H9 (cell line): ENCODE measurements around the gene SF1. TPM values are rescaled to one million over a fixed set of nuclear protein-coding genes. Genes with fewer than 3 reads are reported as not detected.

ENCODE experiments used
- DNase-seq: peaks from one replicate; pipeline ENCODE4 v3.0.0-alpha.2; 2017
- H2AFZ ChIP-seq: one replicate; pipeline ENCODE4 v1.6.1; 2013; ENCODE audit warnings: mild to moderate bottlenecking, low read length, control low read depth, moderate library complexity
- H2AK5ac ChIP-seq: 2 replicates; pipeline ENCODE4 v1.6.1; 2013; ENCODE audit warnings: low read length, control low read depth, mixed read lengths; ENCODE audit not compliant: insufficient read length
- H2BK120ac ChIP-seq: one replicate; pipeline ENCODE4 v1.6.1; 2013; ENCODE audit warnings: low read depth, mild to moderate bottlenecking, low read length, control low read depth, inconsistent platforms; ENCODE audit not compliant: poor library complexity, severe bottlenecking
- H2BK12ac ChIP-seq: 2 replicates; pipeline ENCODE4 v1.6.1; 2013; ENCODE audit warnings: low read length, control low read depth, mixed read lengths, low read depth; ENCODE audit not compliant: insufficient read length
- H2BK15ac ChIP-seq: 2 replicates; pipeline ENCODE4 v1.6.1; 2013; ENCODE audit warnings: low read depth, low read length, control low read depth
- H2BK20ac ChIP-seq: one replicate; pipeline ENCODE4 v1.6.1; 2013; ENCODE audit warnings: low read depth, mild to moderate bottlenecking, low read length, control low read depth, inconsistent platforms; ENCODE audit not compliant: poor library complexity, severe bottlenecking
- H2BK5ac ChIP-seq: 2 replicates; pipeline ENCODE4 v1.6.1; 2013; ENCODE audit warnings: low read length, control low read depth, mixed read lengths; ENCODE audit not compliant: insufficient read length
- H3K14ac ChIP-seq: 2 replicates; pipeline ENCODE4 v1.6.1; 2013; ENCODE audit warnings: low read length, control low read depth; ENCODE audit not compliant: insufficient read depth
- H3K18ac ChIP-seq: 2 replicates; pipeline ENCODE4 v1.6.1; 2013; ENCODE audit warnings: low read depth, mild to moderate bottlenecking, mixed read lengths, low read length, control low read depth; ENCODE audit not compliant: insufficient read length
- H3K23ac ChIP-seq: 2 replicates; pipeline ENCODE4 v1.6.1; 2013; ENCODE audit warnings: low read length, control low read depth, mixed read lengths, low read depth; ENCODE audit not compliant: insufficient read length
- H3K23me2 ChIP-seq: 2 replicates; pipeline ENCODE4 v1.6.1; 2013; ENCODE audit warnings: low read depth, mild to moderate bottlenecking, mixed read lengths, low read length, control low read depth; ENCODE audit not compliant: insufficient read length, poor library complexity, severe bottlenecking
- H3K27ac ChIP-seq: 2 replicates; pipeline ENCODE4 v1.5.1; 2013; ENCODE audit warnings: low read length, control low read depth, mixed read lengths, low read depth; ENCODE audit not compliant: insufficient read length
- H3K27me3 ChIP-seq: 2 replicates; pipeline ENCODE4 v1.6.1; 2013; ENCODE audit warnings: low read length, control low read depth, inconsistent platforms; ENCODE audit not compliant: insufficient read depth
- H3K4ac ChIP-seq: 2 replicates; pipeline ENCODE4 v1.6.1; 2013; ENCODE audit warnings: low read depth, mild to moderate bottlenecking, control low read depth, inconsistent platforms, low read length, moderate library complexity
- H3K4me1 ChIP-seq: 2 replicates; pipeline ENCODE4 v1.6.1; 2013; ENCODE audit warnings: low read length, control low read depth, inconsistent platforms; ENCODE audit not compliant: insufficient read depth
- H3K4me2 ChIP-seq: 2 replicates; pipeline ENCODE4 v1.6.1; 2013; ENCODE audit warnings: low read length, control low read depth, mixed read lengths; ENCODE audit not compliant: insufficient read length, insufficient read depth
- H3K56ac ChIP-seq: 2 replicates; pipeline ENCODE4 v1.6.1; 2013; ENCODE audit warnings: low read depth, mild to moderate bottlenecking, mixed read lengths, low read length, control low read depth; ENCODE audit not compliant: insufficient read length
- H3K79me1 ChIP-seq: 2 replicates; pipeline ENCODE4 v1.6.1; 2013; ENCODE audit warnings: low read depth, mild to moderate bottlenecking, moderate library complexity, low read length, control low read depth, inconsistent platforms; ENCODE audit not compliant: insufficient read depth, poor library complexity, severe bottlenecking
- H3K79me2 ChIP-seq: 2 replicates; pipeline ENCODE4 v1.6.1; 2013; ENCODE audit warnings: low read length, control low read depth, inconsistent platforms; ENCODE audit not compliant: insufficient read depth
- H3K9ac ChIP-seq: 2 replicates; pipeline ENCODE4 v1.6.1; 2013; ENCODE audit warnings: low read length, control low read depth, mixed read lengths; ENCODE audit not compliant: insufficient read length; ENCODE audit errors: extremely low read depth
- H3K9me3 ChIP-seq: one replicate; pipeline ENCODE4 v1.6.1; 2013; ENCODE audit warnings: low read depth, low read length, inconsistent platforms; ENCODE audit not compliant: control insufficient read depth
- H3T11ph ChIP-seq: one replicate; pipeline ENCODE4 v1.6.1; 2013; ENCODE audit warnings: mild to moderate bottlenecking, low read length, control low read depth, inconsistent platforms
- H4K20me1 ChIP-seq: one replicate; pipeline ENCODE4 v1.6.1; 2013; ENCODE audit not compliant: control insufficient read depth, insufficient read length, insufficient read depth
- H4K5ac ChIP-seq: 2 replicates; pipeline ENCODE4 v1.6.1; 2013; ENCODE audit warnings: low read depth, mild to moderate bottlenecking, mixed read lengths, low read length, control low read depth; ENCODE audit not compliant: insufficient read length
- H4K8ac ChIP-seq: replicated peaks from 2 replicates; pipeline ENCODE4 v1.6.1; 2013; ENCODE audit warnings: low read length, control low read depth, mixed read lengths, low read depth; ENCODE audit not compliant: insufficient read length
- H4K91ac ChIP-seq: 2 replicates; pipeline ENCODE4 v1.6.1; 2013; ENCODE audit warnings: low read depth, mild to moderate bottlenecking, moderate library complexity, mixed read lengths, low read length, control low read depth; ENCODE audit not compliant: insufficient read length
- H3K27ac Mint-ChIP-seq, 3 experiments: 2 replicates in 2 of 3; 3 replicates in 1 of 3; pipeline ENCODE4 v1.8.0; 2020 to 2021; ENCODE audit warnings: mixed read lengths in 3 of 3, mild to moderate bottlenecking in 1 of 3, moderate library complexity in 1 of 3
- H3K27me3 Mint-ChIP-seq: 2 replicates; pipeline ENCODE4 v1.8.0; 2021; ENCODE audit warnings: low read depth, mild to moderate bottlenecking, moderate library complexity, mixed read lengths
- H3K36me3 Mint-ChIP-seq, 3 experiments: 2 replicates in 2 of 3; 3 replicates in 1 of 3; pipeline ENCODE4 v1.8.0; 2020 to 2021; ENCODE audit warnings: low read depth in 3 of 3, mixed read lengths in 3 of 3; ENCODE audit not compliant: insufficient read depth in 1 of 3
- H3K4me1 Mint-ChIP-seq, 2 experiments: 2 replicates each; pipeline ENCODE4 v1.8.0; 2020; ENCODE audit warnings: mixed read lengths in 2 of 2
- H3K4me3 Mint-ChIP-seq, 2 experiments: 2 replicates in 1 of 2; 3 replicates in 1 of 2; pipeline ENCODE4 v1.8.0; 2020 to 2021; ENCODE audit warnings: mild to moderate bottlenecking in 2 of 2, mixed read lengths in 2 of 2, moderate library complexity in 1 of 2
- H3K9me3 Mint-ChIP-seq, 2 experiments: 2 replicates in 1 of 2; 3 replicates in 1 of 2; pipeline ENCODE4 v1.8.0; 2020; ENCODE audit warnings: mild to moderate bottlenecking in 2 of 2, mixed read lengths in 2 of 2, moderate library complexity in 1 of 2
- WGBS: extraction: QIAGEN DNeasy Blood & Tissue Kit; methylation state at CpG from one replicate; pipeline ENCODE4 v1.1.7; 2013; ENCODE audit warnings: missing lambda C conversion rate, low lambda C conversion rate, mixed read lengths; ENCODE audit not compliant: insufficient read length; ENCODE audit errors: extremely low coverage; 5-methylcytosine and 5-hydroxymethylcytosine counted together
- total RNA-seq: library from RNA; stranded (reverse); gene quantifications from 2 replicates; pipeline ENCODE4 v1.2.1, GENCODE V29; 2021
- TF ChIP-seq, protein P1 (sequence below): fragments of 200-600 bp; sonication (generic); conservative IDR thresholded peaks from 3 replicates; pipeline ENCODE4 v1.8.0; 2021; ENCODE audit warnings: antibody characterized with exemption, mild to moderate bottlenecking

Gene SF1
- total RNA-seq, 1 experiment from 2014 or later = 528 TPM

DNA sequence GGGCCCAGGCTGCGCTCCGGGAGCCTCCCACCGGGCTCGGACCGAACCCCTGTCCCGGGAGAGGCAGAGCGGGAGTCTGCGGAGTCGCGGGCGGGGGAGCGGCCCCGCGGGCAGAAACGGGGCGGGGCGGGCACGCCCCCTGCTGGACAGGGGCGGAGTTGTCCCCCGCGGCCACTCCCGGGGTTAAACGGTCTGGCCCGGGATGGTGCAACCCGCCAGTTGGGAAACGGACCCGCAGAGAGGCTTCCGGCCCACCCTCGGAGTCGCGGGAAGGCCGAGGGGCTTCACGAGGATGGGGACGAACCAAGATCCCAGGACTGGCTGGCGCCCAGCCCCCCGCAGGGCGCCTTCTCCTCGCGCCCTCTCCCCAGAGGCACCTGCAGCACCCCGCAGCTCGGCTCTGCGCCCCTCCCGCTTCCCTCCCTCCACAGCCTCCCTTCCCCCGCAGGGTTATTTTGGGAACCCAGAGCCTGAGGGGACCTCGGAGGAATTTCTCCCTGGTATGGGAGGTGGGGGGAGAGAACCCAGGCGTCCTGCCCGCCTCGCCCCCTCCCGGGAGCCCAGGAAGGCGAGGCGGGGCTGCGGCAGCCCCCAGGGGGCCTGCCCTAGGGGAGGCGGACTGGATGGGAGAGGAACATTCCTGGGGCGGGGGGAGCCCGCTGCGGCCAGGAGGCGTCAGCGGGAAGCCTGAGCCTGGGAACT is 35.3 kb downstream of the SF1 start:
- TF ChIP-seq, protein P1, sequence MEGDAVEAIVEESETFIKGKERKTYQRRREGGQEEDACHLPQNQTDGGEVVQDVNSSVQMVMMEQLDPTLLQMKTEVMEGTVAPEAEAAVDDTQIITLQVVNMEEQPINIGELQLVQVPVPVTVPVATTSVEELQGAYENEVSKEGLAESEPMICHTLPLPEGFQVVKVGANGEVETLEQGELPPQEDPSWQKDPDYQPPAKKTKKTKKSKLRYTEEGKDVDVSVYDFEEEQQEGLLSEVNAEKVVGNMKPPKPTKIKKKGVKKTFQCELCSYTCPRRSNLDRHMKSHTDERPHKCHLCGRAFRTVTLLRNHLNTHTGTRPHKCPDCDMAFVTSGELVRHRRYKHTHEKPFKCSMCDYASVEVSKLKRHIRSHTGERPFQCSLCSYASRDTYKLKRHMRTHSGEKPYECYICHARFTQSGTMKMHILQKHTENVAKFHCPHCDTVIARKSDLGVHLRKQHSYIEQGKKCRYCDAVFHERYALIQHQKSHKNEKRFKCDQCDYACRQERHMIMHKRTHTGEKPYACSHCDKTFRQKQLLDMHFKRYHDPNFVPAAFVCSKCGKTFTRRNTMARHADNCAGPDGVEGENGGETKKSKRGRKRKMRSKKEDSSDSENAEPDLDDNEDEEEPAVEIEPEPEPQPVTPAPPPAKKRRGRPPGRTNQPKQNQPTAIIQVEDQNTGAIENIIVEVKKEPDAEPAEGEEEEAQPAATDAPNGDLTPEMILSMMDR = peak; percentile 92
- H3K9me3 ChIP-seq = no peaks in the 10 kb centered on the region
- no peak overlapping the region for H2BK120ac ChIP-seq
- H3T11ph ChIP-seq = no peak overlapping the region
- no peak overlapping the region for H2BK15ac ChIP-seq
- H3K79me2 ChIP-seq = no peaks in the 10 kb centered on the region
- H2BK12ac ChIP-seq = no peak overlapping the region
- WGBS = no CpG with 5 or more reads among the region's 58 CpGs
- no peak overlapping the region for H4K91ac ChIP-seq
- Mint-ChIP-seq H3K4me3 (peak overlapping the region in 1 of 2 experiments; percentile 42; a peak in 1 of 5 replicates), H3K9me3 (no peaks in the 10 kb centered on the region), H3K4me1 (peaks cover 41 to 43% of the 10 kb centered on the region in 2 experiments), H3K27ac (no peak overlapping the region), H3K36me3 (peaks cover 0 to 7% (median 0%) of the 10 kb centered on the region in 3 experiments; a peak in 2 of 7 replicates), H3K27me3 (peaks cover 55% of the 10 kb centered on the region)
- H3K4ac ChIP-seq = no peak overlapping the region
- H3K23ac ChIP-seq = no peak overlapping the region
- no peak overlapping the region for H4K8ac ChIP-seq
- peak; percentile 76 for DNase-seq
- peaks cover 43% of the 10 kb centered on the region for H3K23me2 ChIP-seq
- H3K56ac ChIP-seq = no peak overlapping the region
- H2BK20ac ChIP-seq = no peak overlapping the region
- H2AK5ac ChIP-seq = no peak overlapping the region
- H3K4me2 ChIP-seq = peak overlapping the region; percentile 68
- H3K27me3 ChIP-seq = peaks cover 1% of the 10 kb centered on the region; the same call in 1 of the 2 replicates
- no peak overlapping the region for H2BK5ac ChIP-seq
- H3K79me1 ChIP-seq = no peaks in the 10 kb centered on the region
- H3K4me1 ChIP-seq = no peaks in the 10 kb centered on the region; the same call in 1 of the 2 replicates
- peak overlapping the region; percentile 40 for H3K18ac ChIP-seq
- no peak overlapping the region for H3K27ac ChIP-seq
- no peak overlapping the region for H4K5ac ChIP-seq
- no peaks in the 10 kb centered on the region for H4K20me1 ChIP-seq
- H3K9ac ChIP-seq = no peak overlapping the region
- H3K14ac ChIP-seq = no peak overlapping the region; the same call in 1 of the 2 replicates
- no peak overlapping the region for H2AFZ ChIP-seq
